Measurements from ENCODE around the gene GUSB.
"Not testable (repeated sequence)": the region's sequence is repeated elsewhere in the genome, so short reads cannot be mapped to it uniquely, and the experiment has no call there.

Gene GUSB

DNA sequence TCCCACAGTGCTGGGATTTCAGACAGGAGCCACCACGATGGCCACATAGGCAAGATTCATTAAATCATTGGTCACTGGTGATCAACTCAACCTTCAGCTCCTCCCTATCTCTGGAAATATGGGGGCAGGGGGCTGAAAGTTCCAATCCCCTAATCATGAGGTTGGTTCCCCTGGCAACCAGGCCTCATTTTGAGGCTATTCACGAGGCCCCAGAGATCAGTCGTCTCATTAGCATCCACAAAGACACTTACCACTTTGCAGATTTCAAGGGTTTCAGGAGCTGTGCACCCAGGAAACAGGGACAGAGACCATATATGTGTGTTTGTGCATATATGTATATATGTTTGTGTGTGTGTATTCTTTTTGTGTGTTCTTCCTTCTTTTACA, 7.7 kb upstream of the GUSB start:
- H3K4me1 ChIP-seq (ENCODE audit: control insufficient read depth in 1 of 2, insufficient read depth in 2 of 2, low read length in 2 of 2), result no peaks in the 10 kb centered on the region
- H3K36me3 ChIP-seq (ENCODE audit: control insufficient read depth in 1 of 2, insufficient read depth in 2 of 2, low read length in 2 of 2), result no peaks in the 10 kb centered on the region
- H3K27me3 ChIP-seq (ENCODE audit: low read depth, low read length), result no peaks in the 10 kb centered on the region
- no peak overlapping the region for H3K27ac ChIP-seq (ENCODE audit: low read length)
- no peaks in the 10 kb centered on the region for H3K9me3 ChIP-seq (ENCODE audit: control insufficient read depth in 1 of 2, low read length in 2 of 2)
- H3K4me3 ChIP-seq (ENCODE audit: low read depth in 1 of 2, low read length in 2 of 2), result no peak overlapping the region

DNA sequence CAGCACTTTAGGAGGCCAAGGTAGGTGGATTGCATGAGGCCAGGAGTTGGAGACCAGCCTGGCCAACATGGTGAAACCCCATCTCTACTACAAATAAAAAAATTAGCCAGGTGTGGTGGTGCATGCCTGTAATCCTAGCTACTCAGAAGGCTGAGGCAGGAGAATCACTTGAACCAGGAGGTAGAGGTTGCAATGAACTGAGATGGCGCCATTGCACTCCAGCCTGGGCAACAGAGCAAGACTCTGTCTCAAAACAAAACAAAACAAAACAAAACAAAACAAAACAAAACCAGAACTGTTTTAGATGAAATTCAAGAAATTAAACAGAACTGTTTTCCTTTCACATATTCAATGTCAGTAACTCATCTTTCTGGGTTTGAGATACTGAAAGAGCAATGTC, 6.5 kb upstream of the GUSB start:
- not testable (repeated sequence) for H3K36me3 ChIP-seq (ENCODE audit: control insufficient read depth in 1 of 2, insufficient read depth in 2 of 2, low read length in 2 of 2); H3K27ac ChIP-seq (ENCODE audit: low read length); H3K4me1 ChIP-seq (ENCODE audit: control insufficient read depth in 1 of 2, insufficient read depth in 2 of 2, low read length in 2 of 2); H3K9me3 ChIP-seq (ENCODE audit: control insufficient read depth in 1 of 2, low read length in 2 of 2); H3K4me3 ChIP-seq (ENCODE audit: low read depth in 1 of 2, low read length in 2 of 2); H3K27me3 ChIP-seq (ENCODE audit: low read depth, low read length)

DNA sequence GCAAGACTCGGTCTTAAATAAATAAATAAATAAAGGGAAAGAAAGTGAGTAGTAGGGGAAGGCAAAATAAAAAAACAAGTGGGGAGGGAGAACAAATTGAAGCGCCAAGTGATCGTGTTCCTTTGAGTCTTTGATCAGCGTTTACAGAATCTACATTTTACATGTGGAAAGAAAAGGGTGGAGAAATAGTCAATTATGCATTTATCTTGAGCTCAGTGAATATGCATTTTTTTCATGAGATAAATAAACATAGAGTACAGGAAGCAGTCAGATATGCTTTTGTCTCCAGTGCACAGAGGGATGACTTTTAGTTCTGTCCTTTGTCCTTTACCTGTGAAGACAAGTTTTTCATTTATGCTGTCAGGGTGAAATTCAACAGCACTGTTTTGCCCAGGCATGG, 6.1 kb upstream of the GUSB start:
- Histone ChIP-seq H3K4me3 (ENCODE audit: low read depth in 1 of 2, low read length in 2 of 2) (no peak overlapping the region), H3K36me3 (ENCODE audit: control insufficient read depth in 1 of 2, insufficient read depth in 2 of 2, low read length in 2 of 2) (no peaks in the 10 kb centered on the region), H3K27me3 (ENCODE audit: low read depth, low read length) (no peaks in the 10 kb centered on the region), H3K4me1 (ENCODE audit: control insufficient read depth in 1 of 2, insufficient read depth in 2 of 2, low read length in 2 of 2) (no peaks in the 10 kb centered on the region), H3K27ac (ENCODE audit: low read length) (no peak overlapping the region), H3K9me3 (ENCODE audit: control insufficient read depth in 1 of 2, low read length in 2 of 2) (no peaks in the 10 kb centered on the region)

DNA sequence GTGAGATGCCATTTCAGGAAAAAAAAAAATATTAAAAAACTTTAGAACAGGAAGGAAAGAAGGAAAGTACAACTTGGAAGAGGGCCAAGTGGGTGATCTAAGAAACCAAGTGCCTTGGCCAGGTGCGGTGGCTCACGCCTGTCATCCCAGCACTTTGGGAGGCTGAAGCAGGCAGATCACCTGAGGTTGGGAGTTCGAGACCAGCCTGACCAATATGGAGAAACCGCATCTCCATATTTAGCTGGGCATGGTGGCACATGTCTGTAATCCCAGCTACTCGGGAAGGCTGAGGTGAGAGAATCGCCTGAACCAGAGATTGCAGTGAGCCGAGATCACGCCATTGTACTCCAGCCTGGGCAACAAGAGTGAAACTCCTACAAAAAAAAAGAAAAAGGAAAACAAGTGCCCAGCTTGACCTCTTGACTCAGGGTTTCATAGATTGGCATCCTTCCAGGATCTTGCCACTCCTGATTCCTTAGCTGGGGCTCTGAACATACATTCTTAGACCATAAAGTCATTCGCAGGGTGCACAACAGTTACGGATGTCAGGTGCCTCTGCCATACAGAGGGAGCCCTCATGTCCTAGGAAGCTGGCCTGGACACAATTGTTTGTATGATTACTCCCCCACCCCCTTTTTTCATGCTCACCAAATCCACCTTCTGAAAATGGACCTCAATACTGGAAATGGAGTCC, 2.1 kb upstream of the GUSB start:
- Histone ChIP-seq H3K27me3 (ENCODE audit: low read depth, low read length) (no peaks in the 10 kb centered on the region), H3K36me3 (ENCODE audit: control insufficient read depth in 1 of 2, insufficient read depth in 2 of 2, low read length in 2 of 2) (peaks cover 6 to 7% of the 10 kb centered on the region in 2 donors), H3K4me3 (ENCODE audit: low read depth in 1 of 2, low read length in 2 of 2) (no peak overlapping the region), H3K4me1 (ENCODE audit: control insufficient read depth in 1 of 2, insufficient read depth in 2 of 2, low read length in 2 of 2) (peaks cover 0 to 19% of the 10 kb centered on the region in 2 donors), H3K27ac (ENCODE audit: low read length) (no peak overlapping the region), H3K9me3 (ENCODE audit: control insufficient read depth in 1 of 2, low read length in 2 of 2) (no peaks in the 10 kb centered on the region)

DNA sequence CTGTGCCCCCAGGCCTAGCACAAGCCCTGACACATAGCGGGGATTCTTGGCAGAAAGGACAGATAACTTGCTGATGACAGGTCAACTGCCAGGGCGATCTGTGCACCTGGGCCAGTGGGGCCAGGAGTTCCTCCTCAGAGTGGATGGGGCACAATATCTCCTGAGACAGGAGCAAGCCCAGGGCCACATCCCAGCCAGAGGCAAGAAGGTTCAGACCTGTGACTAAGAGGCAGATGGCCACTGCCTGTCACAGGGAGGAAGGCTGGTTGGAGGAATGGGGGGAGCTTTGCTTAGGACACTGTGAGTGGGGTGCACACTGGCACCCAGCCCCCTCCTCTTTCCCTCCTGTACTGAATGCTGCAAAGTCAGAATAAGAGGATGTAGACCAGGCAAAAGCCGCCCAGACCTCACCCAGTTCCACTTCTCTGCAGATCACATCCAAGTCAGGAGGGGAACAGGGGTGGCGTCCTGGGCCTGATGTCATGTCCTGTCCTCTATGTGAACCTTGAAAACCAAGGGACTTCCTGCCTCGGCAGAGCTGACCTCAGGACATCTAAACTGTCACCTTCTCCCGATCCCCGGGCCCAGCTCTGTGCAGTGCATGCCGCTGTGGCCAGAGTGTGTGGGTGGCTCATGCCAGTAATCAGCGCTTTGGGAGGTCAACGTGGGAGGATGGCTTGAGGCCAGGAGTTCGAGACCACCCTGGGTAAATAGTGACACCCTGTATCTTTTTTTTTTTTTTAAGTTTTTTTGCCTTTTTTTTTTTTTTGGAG, 1.3 kb downstream of the GUSB start:
- Histone ChIP-seq H3K4me1 (ENCODE audit: control insufficient read depth in 1 of 2, insufficient read depth in 2 of 2, low read length in 2 of 2) (peaks cover 0 to 19% of the 10 kb centered on the region in 2 donors), H3K36me3 (ENCODE audit: control insufficient read depth in 1 of 2, insufficient read depth in 2 of 2, low read length in 2 of 2) (peaks cover 14 to 25% of the 10 kb centered on the region in 2 donors), H3K27me3 (ENCODE audit: low read depth, low read length) (no peaks in the 10 kb centered on the region), H3K27ac (ENCODE audit: low read length) (peak overlapping the region; percentile 39), H3K9me3 (ENCODE audit: control insufficient read depth in 1 of 2, low read length in 2 of 2) (no peaks in the 10 kb centered on the region), H3K4me3 (ENCODE audit: low read depth in 1 of 2, low read length in 2 of 2) (peak overlapping the region; percentile 33 to 92)

DNA sequence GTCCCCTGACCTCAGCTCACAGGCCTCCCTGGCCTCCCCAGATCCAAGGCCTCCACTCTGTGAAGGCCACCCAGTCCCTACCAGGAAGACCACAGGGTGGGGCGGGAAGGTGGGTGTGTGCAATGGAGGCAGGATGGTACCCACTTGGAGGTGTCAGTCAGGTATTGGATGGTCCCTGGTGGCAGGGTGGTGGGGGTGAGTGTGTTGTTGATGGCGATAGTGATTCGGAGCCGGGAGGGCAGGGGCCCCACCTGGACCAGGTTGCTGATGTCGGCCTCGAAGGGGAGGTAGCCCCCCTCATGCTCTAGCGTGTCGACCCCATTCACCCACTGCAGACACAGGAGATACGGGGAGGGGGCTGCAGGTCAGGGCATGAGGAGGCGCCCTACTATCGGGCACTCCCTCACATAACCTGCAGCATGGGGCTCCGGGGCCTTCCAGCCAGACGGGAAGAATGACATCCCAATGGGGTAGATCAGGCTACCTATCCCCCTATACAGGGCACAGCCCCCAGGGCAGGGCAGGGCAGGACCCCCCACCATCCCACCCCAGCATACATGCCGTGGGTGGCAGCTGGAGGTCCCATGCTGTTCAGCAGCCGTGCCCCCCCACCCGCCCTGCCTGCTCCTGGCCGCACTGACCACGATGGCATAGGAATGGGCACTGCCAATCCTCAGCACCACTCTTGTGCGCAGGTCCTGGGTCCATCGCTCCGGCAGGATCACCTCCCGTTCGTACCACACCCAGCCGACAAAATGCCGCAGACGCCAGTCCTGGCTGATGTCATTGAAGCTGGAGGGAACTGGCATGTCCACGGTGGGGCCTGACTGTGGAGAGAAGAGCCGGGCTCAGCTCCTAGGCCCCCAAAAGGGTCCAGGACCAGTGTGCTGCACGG, 2.2 kb downstream of the GUSB start:
- Histone ChIP-seq H3K4me3 (ENCODE audit: low read depth in 1 of 2, low read length in 2 of 2) (no peak overlapping the region), H3K4me1 (ENCODE audit: control insufficient read depth in 1 of 2, insufficient read depth in 2 of 2, low read length in 2 of 2) (peaks cover 0 to 19% of the 10 kb centered on the region in 2 donors), H3K9me3 (ENCODE audit: control insufficient read depth in 1 of 2, low read length in 2 of 2) (no peaks in the 10 kb centered on the region), H3K36me3 (ENCODE audit: control insufficient read depth in 1 of 2, insufficient read depth in 2 of 2, low read length in 2 of 2) (peaks cover 14 to 34% of the 10 kb centered on the region in 2 donors), H3K27ac (ENCODE audit: low read length) (peak overlapping the region; percentile 39), H3K27me3 (ENCODE audit: low read depth, low read length) (no peaks in the 10 kb centered on the region)

DNA sequence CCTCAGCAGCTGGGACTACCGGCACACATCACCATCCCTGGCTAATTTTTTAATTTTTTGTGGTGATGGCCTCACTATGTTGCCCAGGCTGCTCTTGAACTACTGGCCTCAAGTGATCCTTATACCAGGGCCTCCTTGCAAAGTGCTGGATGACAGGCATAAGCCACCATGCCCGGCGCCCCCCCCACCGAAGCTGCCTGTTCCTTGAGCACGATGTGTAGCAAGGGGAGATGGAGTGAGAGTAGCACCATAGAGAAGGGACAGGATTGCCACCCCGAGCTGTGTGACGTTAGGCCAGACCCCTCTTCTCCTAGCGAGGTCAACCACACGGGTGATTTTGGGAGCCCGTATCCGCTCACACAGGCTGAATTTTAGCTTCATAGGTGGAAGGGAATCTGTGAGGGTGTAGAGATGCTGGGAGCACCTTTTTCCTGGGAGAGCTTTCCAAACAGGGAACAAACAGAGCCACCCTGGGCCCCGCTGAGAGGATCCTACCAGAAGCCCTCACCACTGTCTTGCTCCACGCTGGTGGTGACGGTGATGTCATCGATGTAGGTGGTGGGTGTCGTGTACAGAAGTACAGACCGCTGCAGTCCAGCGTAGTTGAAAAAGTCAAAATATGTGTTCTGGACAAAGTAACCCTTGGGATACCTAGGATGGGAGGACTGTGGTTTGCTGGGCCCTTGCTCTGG, 3.0 kb downstream of the GUSB start:
- H3K4me1 ChIP-seq (ENCODE audit: control insufficient read depth in 1 of 2, insufficient read depth in 2 of 2, low read length in 2 of 2), result peaks cover 0 to 19% of the 10 kb centered on the region in 2 donors
- no peaks in the 10 kb centered on the region for H3K9me3 ChIP-seq (ENCODE audit: control insufficient read depth in 1 of 2, low read length in 2 of 2)
- H3K27ac ChIP-seq (ENCODE audit: low read length), result no peak overlapping the region
- H3K36me3 ChIP-seq (ENCODE audit: control insufficient read depth in 1 of 2, insufficient read depth in 2 of 2, low read length in 2 of 2), result peaks cover 19 to 41% of the 10 kb centered on the region in 2 donors
- no peaks in the 10 kb centered on the region for H3K27me3 ChIP-seq (ENCODE audit: low read depth, low read length)
- no peak overlapping the region for H3K4me3 ChIP-seq (ENCODE audit: low read depth in 1 of 2, low read length in 2 of 2)

DNA sequence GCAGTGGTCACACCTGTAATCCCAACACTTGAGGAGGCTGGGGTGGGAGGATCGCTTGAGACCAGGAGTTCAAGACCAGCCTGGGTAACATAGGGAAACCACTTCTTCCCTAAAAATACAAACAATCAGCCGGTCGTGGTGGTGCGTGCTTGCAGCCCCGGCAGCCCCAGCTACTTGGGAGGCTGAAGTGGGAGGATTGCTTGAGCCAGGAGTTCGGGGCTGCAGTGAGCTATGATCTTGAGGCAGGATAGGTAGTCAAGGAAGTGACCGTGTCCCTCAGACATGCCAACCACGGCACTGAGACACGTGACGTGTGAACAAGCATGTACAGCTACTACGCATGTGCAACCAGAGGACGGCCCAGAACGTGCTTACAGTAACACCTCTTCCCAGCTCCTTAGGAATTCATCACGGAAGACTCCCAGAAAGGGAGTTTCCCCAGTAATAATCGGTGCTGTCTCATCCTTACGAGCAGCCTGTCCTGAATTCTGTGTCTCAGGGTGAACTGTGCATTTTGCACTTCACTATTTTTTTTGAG, 5.3 kb downstream of the GUSB start:
- Histone ChIP-seq H3K36me3 (ENCODE audit: control insufficient read depth in 1 of 2, insufficient read depth in 2 of 2, low read length in 2 of 2) (peaks cover 27 to 63% of the 10 kb centered on the region in 2 donors), H3K9me3 (ENCODE audit: control insufficient read depth in 1 of 2, low read length in 2 of 2) (no peaks in the 10 kb centered on the region), H3K27ac (ENCODE audit: low read length) (no peak overlapping the region), H3K4me1 (ENCODE audit: control insufficient read depth in 1 of 2, insufficient read depth in 2 of 2, low read length in 2 of 2) (peaks cover 0 to 13% of the 10 kb centered on the region in 2 donors), H3K4me3 (ENCODE audit: low read depth in 1 of 2, low read length in 2 of 2) (no peak overlapping the region), H3K27me3 (ENCODE audit: low read depth, low read length) (no peaks in the 10 kb centered on the region)

DNA sequence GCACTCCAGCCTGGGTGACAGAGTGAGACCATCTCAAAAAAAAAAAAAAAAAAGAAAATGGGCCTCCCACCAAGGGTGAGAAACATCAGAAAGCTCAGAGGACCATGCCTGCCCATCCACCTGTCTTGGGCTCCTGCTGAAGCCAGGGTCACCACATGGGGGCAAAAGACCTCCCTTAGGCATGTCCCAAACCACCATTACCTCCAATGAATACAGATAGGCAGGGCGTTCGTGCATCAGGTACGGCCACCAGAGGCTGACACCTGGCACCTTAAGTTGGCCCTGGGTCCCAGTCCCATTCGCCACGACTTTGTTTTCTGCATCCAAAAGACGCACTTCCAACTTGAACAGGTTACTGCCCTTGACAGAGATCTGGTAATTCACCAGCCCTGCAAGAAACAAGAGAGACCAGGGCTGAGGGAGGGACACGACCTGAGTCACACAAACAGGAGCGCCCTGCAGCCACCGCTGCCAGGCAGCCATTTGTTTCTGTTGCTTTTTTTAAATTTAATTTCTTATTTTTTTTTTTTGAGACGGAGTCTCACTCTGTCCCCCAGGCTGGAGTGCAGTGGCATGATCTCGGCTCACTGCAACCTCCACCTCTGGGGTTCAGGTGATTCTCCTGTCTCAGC, 6.1 kb downstream of the GUSB start:
- Histone ChIP-seq H3K9me3 (ENCODE audit: control insufficient read depth in 1 of 2, low read length in 2 of 2) (no peaks in the 10 kb centered on the region), H3K27ac (ENCODE audit: low read length) (no peak overlapping the region), H3K27me3 (ENCODE audit: low read depth, low read length) (no peaks in the 10 kb centered on the region), H3K4me1 (ENCODE audit: control insufficient read depth in 1 of 2, insufficient read depth in 2 of 2, low read length in 2 of 2) (peaks cover 0 to 8% of the 10 kb centered on the region in 2 donors), H3K36me3 (ENCODE audit: control insufficient read depth in 1 of 2, insufficient read depth in 2 of 2, low read length in 2 of 2) (peaks cover 27 to 71% of the 10 kb centered on the region in 2 donors), H3K4me3 (ENCODE audit: low read depth in 1 of 2, low read length in 2 of 2) (no peak overlapping the region)

DNA sequence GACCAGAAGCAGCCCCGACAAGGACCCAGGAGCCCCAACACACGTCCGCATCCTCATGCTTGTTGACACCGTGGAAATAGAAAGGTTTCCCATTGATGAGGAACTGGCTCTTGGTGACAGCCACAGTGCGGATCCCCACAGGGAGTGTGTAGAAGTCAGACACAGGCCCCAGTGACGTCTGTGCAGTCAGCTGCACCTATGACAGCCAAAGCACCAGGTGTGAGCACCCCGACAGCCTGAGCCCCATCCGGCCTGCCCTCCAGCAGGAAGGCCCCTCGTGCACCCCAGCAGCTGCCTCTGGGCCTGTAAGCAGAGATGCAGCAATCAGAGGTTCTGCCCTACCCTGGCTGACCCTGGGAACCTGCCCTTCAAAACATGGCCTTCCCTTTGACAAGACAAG, 7.1 kb downstream of the GUSB start:
- H3K4me1 ChIP-seq (ENCODE audit: control insufficient read depth in 1 of 2, insufficient read depth in 2 of 2, low read length in 2 of 2), result no peaks in the 10 kb centered on the region
- peaks cover 31 to 79% of the 10 kb centered on the region in 2 donors for H3K36me3 ChIP-seq (ENCODE audit: control insufficient read depth in 1 of 2, insufficient read depth in 2 of 2, low read length in 2 of 2)
- no peaks in the 10 kb centered on the region for H3K9me3 ChIP-seq (ENCODE audit: control insufficient read depth in 1 of 2, low read length in 2 of 2)
- no peaks in the 10 kb centered on the region for H3K27me3 ChIP-seq (ENCODE audit: low read depth, low read length)
- H3K27ac ChIP-seq (ENCODE audit: low read length), result no peak overlapping the region
- H3K4me3 ChIP-seq (ENCODE audit: low read depth in 1 of 2, low read length in 2 of 2), result no peak overlapping the region

Data from muscle layer of duodenum (tissue), 2 donors.